ENCODE measurements around the gene LIMCH1. TPM values are rescaled to one million over a fixed set of nuclear protein-coding genes. Genes with fewer than 3 reads are reported as not detected.

The LIMCH1 gene
- total RNA-seq, 2 experiments from 2014 or later, result not detected

DNA sequence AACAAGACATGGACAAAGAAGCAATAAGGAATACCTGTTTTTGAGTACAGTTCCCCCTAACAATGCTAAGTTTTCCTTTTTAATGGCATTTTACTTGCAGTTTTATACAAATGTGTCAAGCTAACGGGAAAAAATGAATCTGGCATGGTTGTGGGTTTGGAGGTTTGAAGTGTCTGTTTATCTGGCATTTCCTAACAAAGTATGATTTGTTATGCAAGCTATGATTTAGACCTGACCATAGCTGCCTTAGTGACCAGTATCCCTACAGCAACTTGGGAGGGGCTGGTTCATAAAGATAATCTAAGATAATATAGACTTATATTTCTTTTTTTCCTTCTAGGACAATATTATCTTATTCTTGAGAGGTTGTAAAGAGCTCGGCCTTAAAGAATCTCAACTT lies 60.6 kb downstream of the LIMCH1 start:
- H3K9me2 ChIP-seq (ENCODE audit: insufficient read depth, low read length), result no peaks in the 10 kb centered on the region
- H3K4me3 ChIP-seq (ENCODE audit: low read depth, low read length, poor library complexity, severe bottlenecking), result no peak overlapping the region
- no peaks in the 10 kb centered on the region for H3K9me3 ChIP-seq (ENCODE audit: low read length)
- TF ChIP-seq EZH2phosphoT487 (IDR thresholded peaks at IDR 0.05; ENCODE audit: borderline replicate concordance, low read depth, low read length), result no peak
- TF ChIP-seq CTCF (conservative IDR thresholded peaks at IDR 0.05; ENCODE audit: low read length), result no peak
- intact Hi-C loops (cut with micrococcal nuclease; ENCODE audit: unreplicated experiment), result no loop called here
- no peaks in the 10 kb centered on the region for H4K20me1 ChIP-seq (ENCODE audit: insufficient read depth, low read length)
- H3K4me2 ChIP-seq (ENCODE audit: low read length), result no peak overlapping the region
- ChIA-PET CTCF (ENCODE audit: unreplicated experiment) (no interaction called here), POLR2A (no interaction called here)
- no peak overlapping the region for H3K27ac ChIP-seq (ENCODE audit: low read depth, low read length, poor library complexity, severe bottlenecking)
- H3K79me2 ChIP-seq (ENCODE audit: insufficient read depth, low read depth, low read length), result no peaks in the 10 kb centered on the region
- H3K36me3 ChIP-seq (ENCODE audit: insufficient read depth, low read length), result no peaks in the 10 kb centered on the region
- H2AFZ ChIP-seq (ENCODE audit: low read length), result no peak overlapping the region
- no peak for DNase-seq (ENCODE audit: low spot score)
- BruUV-seq (replicated peaks), result no TSS peak
- H3K4me1 ChIP-seq (ENCODE audit: insufficient read depth, low read length, poor library complexity, severe bottlenecking), result no peaks in the 10 kb centered on the region

GRCh38 chr4:41599192-41599786 lies 61.3 kb downstream of the LIMCH1 start:
- no peak for DNase-seq (ENCODE audit: low spot score)
- no peaks in the 10 kb centered on the region for H3K4me1 ChIP-seq (ENCODE audit: insufficient read depth, low read length, poor library complexity, severe bottlenecking)
- H3K4me2 ChIP-seq (ENCODE audit: low read length), result no peak overlapping the region
- H3K9me2 ChIP-seq (ENCODE audit: insufficient read depth, low read length), result no peaks in the 10 kb centered on the region
- no peaks in the 10 kb centered on the region for H4K20me1 ChIP-seq (ENCODE audit: insufficient read depth, low read length)
- no peak overlapping the region for H2AFZ ChIP-seq (ENCODE audit: low read length)
- ChIA-PET CTCF (ENCODE audit: unreplicated experiment) (no interaction called here), POLR2A (no interaction called here)
- no peaks in the 10 kb centered on the region for H3K79me2 ChIP-seq (ENCODE audit: insufficient read depth, low read depth, low read length)
- intact Hi-C loops (cut with micrococcal nuclease; ENCODE audit: unreplicated experiment), result no loop called here
- no peak overlapping the region for H3K4me3 ChIP-seq (ENCODE audit: low read depth, low read length, poor library complexity, severe bottlenecking)
- H3K27ac ChIP-seq (ENCODE audit: low read depth, low read length, poor library complexity, severe bottlenecking), result no peak overlapping the region
- BruUV-seq (replicated peaks), result no TSS peak
- H3K9me3 ChIP-seq (ENCODE audit: low read length), result no peaks in the 10 kb centered on the region
- TF ChIP-seq EZH2phosphoT487 (IDR thresholded peaks at IDR 0.05; ENCODE audit: borderline replicate concordance, low read depth, low read length) (no peak), CTCF (conservative IDR thresholded peaks at IDR 0.05; ENCODE audit: low read length) (no peak)
- no peaks in the 10 kb centered on the region for H3K36me3 ChIP-seq (ENCODE audit: insufficient read depth, low read length)

GRCh38 chr4:41600243-41600912 lies 62.4 kb downstream of the LIMCH1 start:
- Histone ChIP-seq H3K4me2 (ENCODE audit: low read length) (no peak overlapping the region), H3K27ac (ENCODE audit: low read depth, low read length, poor library complexity, severe bottlenecking) (no peak overlapping the region), H3K36me3 (ENCODE audit: insufficient read depth, low read length) (no peaks in the 10 kb centered on the region), H3K4me3 (ENCODE audit: low read depth, low read length, poor library complexity, severe bottlenecking) (no peak overlapping the region), H3K4me1 (ENCODE audit: insufficient read depth, low read length, poor library complexity, severe bottlenecking) (no peaks in the 10 kb centered on the region), H4K20me1 (ENCODE audit: insufficient read depth, low read length) (no peaks in the 10 kb centered on the region), H3K9me2 (ENCODE audit: insufficient read depth, low read length) (no peaks in the 10 kb centered on the region), H3K79me2 (ENCODE audit: insufficient read depth, low read depth, low read length) (no peaks in the 10 kb centered on the region), H3K9me3 (ENCODE audit: low read length) (no peaks in the 10 kb centered on the region), H2AFZ (ENCODE audit: low read length) (no peak overlapping the region)
- CTCF ChIA-PET (ENCODE audit: unreplicated experiment), result no interaction called here
- TF ChIP-seq CTCF (conservative IDR thresholded peaks at IDR 0.05; ENCODE audit: low read length) (no peak), EZH2phosphoT487 (IDR thresholded peaks at IDR 0.05; ENCODE audit: borderline replicate concordance, low read depth, low read length) (no peak)
- BruUV-seq (replicated peaks), result no TSS peak
- POLR2A ChIA-PET, result interaction anchor here (0.6 kb wide), 1 partner anchor 28 kb away, joined by 3 read pairs; no protein-coding TSS in a partner anchor
- no peak for DNase-seq (ENCODE audit: low spot score)
- intact Hi-C loops (cut with micrococcal nuclease; ENCODE audit: unreplicated experiment), result no loop called here
